SK-N-SH (cell line): Measurements from ENCODE around the gene PIK3R5. TPM values are rescaled to one million over a fixed set of nuclear protein-coding genes. Genes with fewer than 3 reads are reported as not detected.

Source experiments
- CTCF ChIA-PET: fragments of 300-600, 350-600 bp; formaldehyde crosslinking; extraction: SDS; loops from one replicate; lab custom pipeline; 2021; lab: Yijun Ruan, JAX
- POLR2A ChIA-PET: fragments of 350-600 bp; sonication (Branson Sonifier 250); formaldehyde crosslinking; extraction: SDS; loops from one replicate; lab custom pipeline; 2020; ENCODE audit warnings: antibody characterized with exemption, inconsistent platforms; lab: Yijun Ruan, JAX
- DNase-seq: peaks from one replicate; pipeline ENCODE4 v3.0.0; 2012
- H2AFZ ChIP-seq: fragments of 200-600 bp; sonication (generic); 2 replicates; pipeline ENCODE4 v1.8.1; 2016; ENCODE audit warnings: antibody characterized with exemption, mild to moderate bottlenecking, low read depth
- H3F3A ChIP-seq: fragments of 200-600 bp; sonication (generic); replicated peaks from 2 replicates; pipeline ENCODE3; 2016; ENCODE audit warnings: antibody characterized with exemption, mild to moderate bottlenecking; ENCODE audit not compliant: insufficient read depth
- H3K27ac ChIP-seq, 2 experiments: fragments of 200-500 bp in 1 of 2; fragments of 200-600 bp in 1 of 2; sonication (Bioruptor generic) in 1 of 2; sonication (generic), shearing (Covaris generic) in 1 of 2; 2 replicates each; pipeline versions ENCODE4 v1.5.1 to v1.6.1; 2014 to 2016; ENCODE audit warnings: low read depth in 2 of 2, inconsistent platforms in 1 of 2, low read length in 1 of 2, mild to moderate bottlenecking in 1 of 2, mixed read lengths in 1 of 2
- H3K27me3 ChIP-seq: fragments of 200-600 bp; sonication (generic), shearing (Covaris generic); 2 replicates; pipeline ENCODE4 v1.6.1; 2016; ENCODE audit warnings: mixed run types; ENCODE audit not compliant: insufficient read depth
- H3K36me3 ChIP-seq, 2 experiments: fragments of 200-500 bp in 1 of 2; fragments of 200-600 bp in 1 of 2; sonication (Bioruptor generic) in 1 of 2; sonication (generic) in 1 of 2; replicated peaks in 1 of 2; 2 replicates each; pipeline versions ENCODE3 to v1.5.1; 2014 to 2016; ENCODE audit warnings: low read length in 1 of 2, mild to moderate bottlenecking in 1 of 2; ENCODE audit not compliant: insufficient read depth in 2 of 2, control insufficient read depth in 1 of 2
- H3K4me1 ChIP-seq, 2 experiments: fragments of 200-500 bp in 1 of 2; fragments of 200-600 bp in 1 of 2; sonication (Bioruptor generic) in 1 of 2; sonication (generic), shearing (Covaris generic) in 1 of 2; 2 replicates each; pipeline versions ENCODE4 v1.5.1 to v1.6.1; 2014 to 2016; ENCODE audit warnings: low read depth in 1 of 2, low read length in 1 of 2, mixed run types in 1 of 2; ENCODE audit not compliant: insufficient read depth in 2 of 2, control insufficient read depth in 1 of 2
- H3K4me2 ChIP-seq: fragments of 200-600 bp; sonication (generic), shearing (Covaris generic); 2 replicates; pipeline ENCODE4 v1.6.1; 2017; ENCODE audit warnings: mixed run types
- H3K4me3 ChIP-seq, 2 experiments: fragments of 200-500 bp in 1 of 2; fragments of 200-600 bp in 1 of 2; sonication (Bioruptor generic) in 1 of 2; sonication (generic), shearing (Covaris generic) in 1 of 2; 2 replicates each; pipeline versions ENCODE4 v1.5.1 to v1.8.1; 2014 to 2016; ENCODE audit warnings: low read depth in 2 of 2, inconsistent platforms in 1 of 2, low read length in 1 of 2, mild to moderate bottlenecking in 1 of 2, mixed read lengths in 1 of 2, moderate library complexity in 1 of 2
- H3K79me2 ChIP-seq: fragments of 200-600 bp; sonication (generic); 2 replicates; pipeline ENCODE4 v1.8.1; 2017; ENCODE audit warnings: mild to moderate bottlenecking; ENCODE audit not compliant: insufficient read depth
- H3K9ac ChIP-seq: fragments of 200-600 bp; sonication (generic); 2 replicates; pipeline ENCODE4 v1.6.1; 2017; ENCODE audit warnings: mixed run types
- H3K9me2 ChIP-seq: fragments of 200-600 bp; sonication (generic); 2 replicates; pipeline ENCODE4 v1.6.1; 2017; ENCODE audit warnings: mixed run types
- H3K9me3 ChIP-seq: fragments of 200-600 bp; sonication (generic); 2 replicates; pipeline ENCODE4 v1.6.1; 2017; ENCODE audit warnings: mixed run types, mild to moderate bottlenecking, moderate library complexity
- H4K20me1 ChIP-seq: fragments of 200-600 bp; sonication (generic); 2 replicates; pipeline ENCODE4 v1.6.1; 2017; ENCODE audit warnings: mild to moderate bottlenecking, mixed run types; ENCODE audit not compliant: insufficient read depth
- ELF1 ChIP-seq: IDR thresholded peaks from 2 replicates; pipeline ENCODE4 v1.4.0; 2012
- EP300 ChIP-seq, 2 experiments: IDR thresholded peaks; 2 replicates each; pipeline versions ENCODE4 v1.4.0 to v1.6.1; 2012; ENCODE audit warnings: borderline replicate concordance in 1 of 2, low read depth in 1 of 2, low read length in 1 of 2
- FOXJ3 ChIP-seq: sonication (generic); formaldehyde crosslinking; IDR thresholded peaks from 2 replicates; pipeline ENCODE4 v1.5.1; 2020; ENCODE audit warnings: mild to moderate bottlenecking, missing genetic modification reagents
- MAX ChIP-seq: IDR thresholded peaks from 2 replicates; pipeline ENCODE4 v1.4.0; 2012; ENCODE audit warnings: low read depth
- MEF2A ChIP-seq: IDR thresholded peaks from 2 replicates; pipeline ENCODE4 v1.4.0; 2012; ENCODE audit warnings: low read depth, borderline replicate concordance
- MXI1 ChIP-seq: IDR thresholded peaks from 2 replicates; pipeline ENCODE4 v1.6.1; 2012; ENCODE audit warnings: mild to moderate bottlenecking, low read depth, low read length, improper control_type of control experiment
- RAD21 ChIP-seq: IDR thresholded peaks from 2 replicates; pipeline ENCODE4 v1.6.1; 2012; ENCODE audit warnings: mild to moderate bottlenecking, low read length
- RFX5 ChIP-seq: IDR thresholded peaks from 2 replicates; pipeline ENCODE4 v1.6.1; 2012; ENCODE audit warnings: mild to moderate bottlenecking, improper control_type of control experiment, low read length
- RXRA ChIP-seq: IDR thresholded peaks from 2 replicates; pipeline ENCODE4 v1.4.0; 2012; ENCODE audit warnings: low read depth, mild to moderate bottlenecking, borderline replicate concordance
- SMC3 ChIP-seq: IDR thresholded peaks from 2 replicates; pipeline ENCODE4 v1.6.1; 2012; ENCODE audit warnings: low read depth, low read length, improper control_type of control experiment
- TAF1 ChIP-seq: IDR thresholded peaks from 2 replicates; pipeline ENCODE4 v1.6.1; 2012; ENCODE audit warnings: low read depth, mild to moderate bottlenecking, low read length, moderate library complexity, borderline replicate concordance
- TEAD4 ChIP-seq: IDR thresholded peaks from 2 replicates; pipeline ENCODE4 v1.4.0; 2012; ENCODE audit warnings: mild to moderate bottlenecking, borderline replicate concordance; ENCODE audit not compliant: insufficient read depth
- WGBS: methylation state at CpG from one replicate; pipeline ENCODE4 v1.1.6; 2017; ENCODE audit warnings: low lambda C conversion rate; 5-methylcytosine and 5-hydroxymethylcytosine counted together
- polyA plus RNA-seq, 3 experiments: library from polyadenylated mRNA; depleted of rRNA; stranded (reverse); fragments of >200 nt; gene quantifications; 2 replicates each; pipeline ENCODE4 v1.2.3, GENCODE V29; 2012

Gene PIK3R5
- polyA plus RNA-seq, 1 of the 3 experiments (the other 2 are of a cell fraction), result not detected

GRCh38 chr17:8904201-8904600, 61.3 kb downstream of the PIK3R5 start:
- Histone ChIP-seq H2AFZ (no peak overlapping the region), H3K9me2 (no peaks in the 10 kb centered on the region), H3K79me2 (no peaks in the 10 kb centered on the region), H3K36me3 (no peaks in the 10 kb centered on the region), H3K9me3 (no peaks in the 10 kb centered on the region), H3K9ac (no peak overlapping the region), H3K4me1 (no peaks in the 10 kb centered on the region), H3K4me3 (no peak overlapping the region), H3K27me3 (peaks cover 66% of the 10 kb centered on the region; the same call in 1 of the 2 replicates), H4K20me1 (no peaks in the 10 kb centered on the region), H3F3A (no peaks in the 10 kb centered on the region), H3K4me2 (no peak overlapping the region), H3K27ac (no peak overlapping the region)
- WGBS, result 0% methylated on average over 2 of the region's 2 CpGs
- DNase-seq, result no peak
- CTCF ChIA-PET, result interaction anchor here (2.3 kb wide), 1 partner anchor 9 kb away, joined by 12 read pairs; no protein-coding TSS in a partner anchor
- POLR2A ChIA-PET, result no interaction called here
- TF ChIP-seq TEAD4 (no peak), RAD21 (no peak), TAF1 (no peak), MEF2A (no peak), SMC3 (no peak), ELF1 (no peak), FOXJ3 (CRISPR knock-in tag) (no peak), RXRA (no peak), EP300 (IDR thresholded peaks at IDR 0.05; ENCODE audit: borderline replicate concordance in 1 of 2, low read depth in 1 of 2, low read length in 1 of 2) (no peak), MAX (no peak)

GRCh38 chr17:8900626-8901585, 64.6 kb downstream of the PIK3R5 start:
- Histone ChIP-seq H3K79me2 (no peaks in the 10 kb centered on the region), H3K4me3 (no peak overlapping the region), H3K4me2 (no peak overlapping the region), H3K4me1 (no peaks in the 10 kb centered on the region), H2AFZ (no peak overlapping the region), H3F3A (no peaks in the 10 kb centered on the region), H3K9ac (no peak overlapping the region), H3K27ac (no peak overlapping the region), H3K9me2 (no peaks in the 10 kb centered on the region), H3K27me3 (peaks cover 65% of the 10 kb centered on the region; the same call in 1 of the 2 replicates), H3K36me3 (no peaks in the 10 kb centered on the region), H3K9me3 (no peaks in the 10 kb centered on the region), H4K20me1 (no peaks in the 10 kb centered on the region)
- TF ChIP-seq MEF2A (no peak), RFX5 (no peak), ELF1 (no peak), MXI1 (no peak)
- 7% methylated on average over 15 of the region's 15 CpGs for WGBS
- DNase-seq, result no peak
- POLR2A ChIA-PET, result no interaction called here
- CTCF ChIA-PET, result interaction anchor here (1.2 to 1.3 kb wide), 2 partner anchors 9 to 22 kb away, joined by 3 read pairs; no protein-coding TSS in a partner anchor
